ENCODE measurements around the gene COL5A3. TPM values are rescaled to one million over a fixed set of nuclear protein-coding genes. Genes with fewer than 3 reads are reported as not detected.
A peak's percentile ranks its signal among the peaks of the same experiment; 100 is the strongest.

The COL5A3 gene
- polyA plus RNA-seq, 1 of the 3 experiments (the other 2 are of a cell fraction): under 0.01 TPM

GRCh38 chr19:9941231-9941630, 69.1 kb downstream of the COL5A3 start:
- CTCF ChIA-PET: no interaction called here
- H3K9me2 ChIP-seq: no peaks in the 10 kb centered on the region
- H3K27me3 ChIP-seq (ENCODE audit: insufficient read depth): peaks cover 9% of the 10 kb centered on the region; the same call in 1 of the 2 replicates
- H3K4me2 ChIP-seq: no peak overlapping the region
- DNase-seq: no peak
- peaks cover 15% of the 10 kb centered on the region for H3F3A ChIP-seq (replicated peaks; ENCODE audit: insufficient read depth)
- no peak for TF ChIP-seq RCOR1 (IDR thresholded peaks at IDR 0.05; ENCODE audit: low read length)
- no peak for TF ChIP-seq EP300 (IDR thresholded peaks at IDR 0.05; ENCODE audit: borderline replicate concordance in 1 of 2, low read depth in 1 of 2, low read length in 1 of 2)
- no peak for TF ChIP-seq EZH2phosphoT487 (IDR thresholded peaks at IDR 0.05; ENCODE audit: borderline replicate concordance, low read depth)
- TF ChIP-seq REST (IDR thresholded peaks at IDR 0.05; ENCODE audit: low read depth, low read length): no peak
- no peak for TF ChIP-seq IRF3 (IDR thresholded peaks at IDR 0.05; ENCODE audit: low read depth, low read length)
- no peak for TF ChIP-seq PBX3 (IDR thresholded peaks at IDR 0.05)
- TF ChIP-seq FOSL2 (IDR thresholded peaks at IDR 0.05; ENCODE audit: borderline replicate concordance, low read depth): no peak
- no peak for TF ChIP-seq POLR2AphosphoS5 (IDR thresholded peaks at IDR 0.05; ENCODE audit: low read depth, low read length)
- TF ChIP-seq GABPA (IDR thresholded peaks at IDR 0.05; ENCODE audit: low read depth): no peak
- H3K9me3 ChIP-seq: no peaks in the 10 kb centered on the region
- WGBS (ENCODE audit: low lambda C conversion rate): 0% methylated on average over 1 of the region's 1 CpG
- H3K9ac ChIP-seq: no peak overlapping the region
- no peak overlapping the region for H2AFZ ChIP-seq (ENCODE audit: low read depth)
- H3K36me3 ChIP-seq (replicated peaks in 1 of 2; ENCODE audit: control insufficient read depth in 1 of 2, insufficient read depth in 2 of 2, low read length in 1 of 2): no peaks in the 10 kb centered on the region
- H3K4me3 ChIP-seq (ENCODE audit: low read depth in 2 of 2, low read length in 1 of 2): no peak overlapping the region
- POLR2A ChIA-PET: no interaction called here
- no peaks in the 10 kb centered on the region for H4K20me1 ChIP-seq (ENCODE audit: insufficient read depth)
- no peaks in the 10 kb centered on the region for H3K79me2 ChIP-seq (ENCODE audit: insufficient read depth)
- peaks cover 9 to 12% of the 10 kb centered on the region in 2 experiments; a peak in 2 of 4 replicates for H3K4me1 ChIP-seq (ENCODE audit: control insufficient read depth in 1 of 2, insufficient read depth in 2 of 2, low read depth in 1 of 2, low read length in 1 of 2)
- H3K27ac ChIP-seq (ENCODE audit: low read depth in 2 of 2, low read length in 1 of 2): peak overlapping the region in 1 of 2 experiments; percentile 36; a peak in 1 of 4 replicates

- ChIA-PET POLR2A (no interaction called here), CTCF (interaction anchor here (2.1 kb wide), 1 partner anchor 60 kb away, joined by 7 read pairs; no protein-coding TSS in a partner anchor)
- H3K4me2 ChIP-seq: no peak overlapping the region
- H3F3A ChIP-seq (replicated peaks; ENCODE audit: insufficient read depth): peaks cover 11% of the 10 kb centered on the region
- WGBS (ENCODE audit: low lambda C conversion rate): 40% methylated on average over 2 of the region's 2 CpGs
- H3K27ac ChIP-seq (ENCODE audit: low read depth in 2 of 2, low read length in 1 of 2): no peak overlapping the region
- H3K9me3 ChIP-seq: no peaks in the 10 kb centered on the region
- no peaks in the 10 kb centered on the region for H3K79me2 ChIP-seq (ENCODE audit: insufficient read depth)
- H3K9ac ChIP-seq: no peak overlapping the region
- H3K36me3 ChIP-seq (replicated peaks in 1 of 2; ENCODE audit: control insufficient read depth in 1 of 2, insufficient read depth in 2 of 2, low read length in 1 of 2): no peaks in the 10 kb centered on the region
- H3K4me1 ChIP-seq (ENCODE audit: control insufficient read depth in 1 of 2, insufficient read depth in 2 of 2, low read depth in 1 of 2, low read length in 1 of 2): peaks cover 5 to 10% of the 10 kb centered on the region in 2 experiments; a peak in 2 of 4 replicates
- no peak for DNase-seq
- H2AFZ ChIP-seq (ENCODE audit: low read depth): no peak overlapping the region
- H4K20me1 ChIP-seq (ENCODE audit: insufficient read depth): no peaks in the 10 kb centered on the region
- peaks cover 11% of the 10 kb centered on the region; the same call in 1 of the 2 replicates for H3K27me3 ChIP-seq (ENCODE audit: insufficient read depth)
- no peak overlapping the region for H3K4me3 ChIP-seq (ENCODE audit: low read depth in 2 of 2, low read length in 1 of 2)
- no peaks in the 10 kb centered on the region for H3K9me2 ChIP-seq
- TF ChIP-seq FOSL2 (IDR thresholded peaks at IDR 0.05; ENCODE audit: borderline replicate concordance, low read depth): no peak
- no peak for TF ChIP-seq EZH2phosphoT487 (IDR thresholded peaks at IDR 0.05; ENCODE audit: borderline replicate concordance, low read depth)
- no peak for TF ChIP-seq CHD2 (IDR thresholded peaks at IDR 0.05; ENCODE audit: low read length, partially characterized antibody)
- no peak for TF ChIP-seq SMC3 (IDR thresholded peaks at IDR 0.05; ENCODE audit: low read depth, low read length)
- no peak for TF ChIP-seq USF1 (IDR thresholded peaks at IDR 0.05; ENCODE audit: borderline replicate concordance, low read depth)
- no peak for TF ChIP-seq FOXJ3 (CRISPR knock-in tag; IDR thresholded peaks at IDR 0.05)
- no peak for TF ChIP-seq RXRA (IDR thresholded peaks at IDR 0.05; ENCODE audit: borderline replicate concordance, low read depth)
- no peak for TF ChIP-seq MAX (IDR thresholded peaks at IDR 0.05; ENCODE audit: low read depth)
- TF ChIP-seq MXI1 (IDR thresholded peaks at IDR 0.05; ENCODE audit: low read depth, low read length): no peak
- TF ChIP-seq ZBTB33 (IDR thresholded peaks at IDR 0.05; ENCODE audit: borderline replicate concordance, low read depth): no peak
- TF ChIP-seq POLR2AphosphoS5 (IDR thresholded peaks at IDR 0.05; ENCODE audit: low read depth, low read length): no peak
- no peak for TF ChIP-seq YY1 (IDR thresholded peaks at IDR 0.05; ENCODE audit: low read depth)
These were observed 69.5 kb downstream of the COL5A3 start for GRCh38 chr19:9940778-9941177.

All from SK-N-SH (cell line).